Putamen (tissue), 1 donor: ENCODE measurements around the gene C15orf40.
A peak's percentile ranks its signal among the peaks of the same experiment; 100 is the strongest.
"Not testable (repeated sequence)": the region's sequence is repeated elsewhere in the genome, so short reads cannot be mapped to it uniquely, and the experiment has no call there.

ENCODE experiments used
- DNase-seq: peaks from one replicate; pipeline ENCODE4 v3.0.0-alpha.2; 2016; ENCODE audit warnings: low spot score

Gene C15orf40

DNA sequence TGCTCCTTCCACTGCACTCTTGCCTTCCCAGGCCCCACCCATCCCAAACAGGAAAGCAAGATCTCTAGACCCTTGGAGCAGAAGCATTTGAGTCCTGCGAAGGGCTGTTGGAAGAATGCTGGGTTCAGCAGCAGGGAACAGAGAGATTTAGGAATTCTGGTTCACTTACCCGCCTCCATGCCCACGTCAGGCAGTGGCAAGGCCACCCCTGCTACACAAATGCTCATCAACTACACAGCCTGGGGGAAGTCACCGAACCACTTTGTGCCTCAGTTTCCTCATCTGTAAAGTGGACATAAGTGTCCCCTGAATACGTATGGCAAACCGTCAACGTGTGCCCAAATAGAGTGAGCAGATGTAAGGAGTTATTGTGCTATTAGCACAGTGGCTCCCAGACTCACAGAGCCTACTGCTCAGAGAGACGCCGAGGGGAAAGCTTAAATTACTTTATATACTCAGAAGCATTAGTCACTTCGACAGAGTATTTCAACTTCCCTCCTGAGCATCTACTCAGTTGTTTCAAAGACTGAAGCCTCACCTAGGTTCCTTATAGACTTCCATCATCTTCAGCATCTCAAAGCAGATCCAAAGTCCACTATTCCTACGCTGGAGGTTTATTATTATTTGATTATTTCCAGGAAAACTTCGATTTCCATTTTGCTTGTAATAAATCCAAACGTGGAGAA lies 59.8 kb downstream of the C15orf40 start:
- no peak for DNase-seq

DNA sequence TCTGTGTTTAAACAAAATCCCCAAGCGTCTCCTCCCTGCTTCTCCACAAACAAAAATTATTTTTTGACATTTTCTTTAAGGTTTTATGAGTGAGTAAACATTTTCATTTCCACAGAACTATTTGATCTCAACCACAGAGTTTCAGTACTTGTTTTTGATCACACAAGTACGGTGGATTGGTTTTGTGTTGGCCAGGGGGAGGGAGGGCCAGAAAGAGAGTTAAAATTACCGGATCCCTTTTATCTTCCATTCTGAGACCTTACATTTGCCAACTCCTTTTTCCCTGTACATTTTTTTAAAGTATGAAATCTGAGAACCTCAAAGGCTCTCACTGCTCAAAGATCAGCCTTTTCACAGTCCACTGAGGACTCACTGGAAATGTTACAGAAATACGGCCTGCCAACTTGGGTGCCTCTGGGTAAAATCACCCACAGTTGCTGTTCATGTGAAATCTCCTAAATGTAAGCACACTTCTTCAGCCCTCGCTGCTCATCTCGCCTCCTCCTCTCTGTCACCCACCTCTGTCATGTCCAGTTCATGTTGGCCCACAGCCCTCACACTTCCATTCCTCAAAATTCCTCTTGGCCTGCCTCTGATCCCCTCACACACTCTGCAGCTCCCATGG lies 60.6 kb downstream of the C15orf40 start:
- DNase-seq = no peak

DNA sequence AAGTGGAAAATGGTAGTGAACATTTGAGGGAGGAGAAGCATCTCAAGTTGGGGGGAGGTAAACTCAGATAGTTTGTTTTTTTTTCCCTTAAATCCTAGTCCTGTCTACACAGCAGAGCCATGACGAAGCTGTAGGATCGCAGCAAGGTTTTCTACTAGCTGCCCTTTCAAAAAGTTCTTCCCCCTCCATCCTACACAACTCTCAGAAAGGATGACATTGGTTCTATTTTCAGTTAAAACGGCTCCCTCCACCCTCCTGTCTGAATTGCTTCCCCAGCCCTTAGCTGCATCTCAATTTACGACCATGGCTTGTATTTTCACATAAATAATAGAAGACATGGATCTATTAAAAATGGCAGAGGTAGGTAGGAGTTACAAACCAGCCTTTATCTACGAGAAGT lies 61.1 kb downstream of the C15orf40 start:
- no peak for DNase-seq

DNA sequence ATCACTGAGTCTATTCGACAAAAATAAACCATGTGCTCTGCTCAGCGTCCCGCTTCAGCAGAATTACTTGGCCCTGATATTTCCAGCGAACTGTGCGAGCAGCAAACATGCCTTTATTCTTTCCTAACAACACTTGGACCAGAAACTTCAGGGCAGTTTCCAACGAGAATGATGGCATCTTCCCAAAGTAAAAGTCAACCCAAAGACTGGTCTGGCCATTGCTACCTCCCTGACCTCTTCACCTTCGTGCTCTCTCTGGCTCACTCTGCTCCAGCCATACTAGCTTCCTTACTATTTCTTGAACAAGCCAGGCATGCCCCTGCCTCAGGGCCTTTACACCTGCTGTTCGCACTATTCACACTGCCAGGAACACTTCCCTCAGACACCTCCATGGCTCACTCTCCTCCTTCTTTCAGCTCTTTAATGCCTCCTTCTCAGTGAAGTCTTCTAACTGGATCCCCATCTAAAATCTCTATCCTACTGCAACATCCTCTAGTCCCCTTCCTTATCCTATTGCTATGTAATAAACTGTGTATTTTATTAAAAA lies 65.2 kb downstream of the C15orf40 start:
- no peak for DNase-seq

DNA sequence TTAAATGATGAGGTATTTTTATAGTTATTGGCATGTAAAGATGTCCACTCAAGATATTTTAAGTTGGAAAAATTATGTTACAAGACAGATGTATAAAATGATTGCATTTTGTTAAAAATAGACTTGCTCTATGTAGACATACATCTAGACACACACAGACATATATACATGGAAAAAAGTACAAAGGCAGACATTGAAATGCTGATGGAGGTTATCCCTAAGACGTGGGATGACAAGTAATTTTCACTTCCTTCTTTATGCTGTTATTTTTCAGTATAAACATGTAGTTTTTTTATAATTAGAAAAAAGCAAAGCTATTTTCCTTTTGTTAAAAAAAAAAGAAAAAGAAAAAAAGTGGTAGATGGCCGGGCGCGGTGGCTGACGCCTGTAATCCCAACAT lies 66.1 kb downstream of the C15orf40 start:
- DNase-seq = no peak

DNA sequence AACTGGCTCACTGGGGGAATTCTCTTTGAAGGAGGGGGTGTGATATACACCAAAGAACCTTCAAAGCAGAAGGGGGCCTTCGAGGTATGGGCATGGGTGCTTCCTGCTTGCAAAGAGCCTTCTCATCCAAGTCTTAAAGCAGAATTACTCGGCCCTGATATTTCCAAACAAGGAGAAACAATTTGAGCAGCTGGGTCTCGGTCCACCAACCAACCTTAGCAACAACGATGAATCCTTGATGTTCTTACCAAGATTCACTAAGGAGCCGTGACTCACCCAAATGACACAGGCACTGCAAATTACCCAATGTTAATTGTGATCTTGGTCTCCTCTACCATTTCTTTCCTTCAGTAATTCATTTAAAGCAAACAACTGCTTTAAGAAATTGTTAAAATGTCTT lies 66.6 kb downstream of the C15orf40 start:
- no peak for DNase-seq

DNA sequence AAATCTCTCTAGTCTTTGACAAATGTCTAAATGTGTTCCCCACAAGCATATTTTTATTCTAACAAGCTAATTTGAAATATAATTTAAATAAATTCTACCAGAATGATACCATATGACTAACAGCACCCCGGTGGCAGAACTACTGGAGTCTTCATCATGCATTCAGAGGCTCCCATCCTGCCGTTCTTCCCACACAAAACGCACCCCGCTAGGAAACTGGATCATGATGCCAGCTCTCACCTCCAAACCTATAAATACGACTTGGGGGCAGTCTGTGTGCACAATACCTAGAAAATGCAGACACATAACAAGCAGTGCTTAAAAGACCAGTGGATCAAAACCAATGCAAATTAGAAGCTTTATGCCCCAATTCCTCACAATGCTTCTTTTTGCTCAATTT lies 67.4 kb downstream of the C15orf40 start:
- DNase-seq = peak; percentile 33

DNA sequence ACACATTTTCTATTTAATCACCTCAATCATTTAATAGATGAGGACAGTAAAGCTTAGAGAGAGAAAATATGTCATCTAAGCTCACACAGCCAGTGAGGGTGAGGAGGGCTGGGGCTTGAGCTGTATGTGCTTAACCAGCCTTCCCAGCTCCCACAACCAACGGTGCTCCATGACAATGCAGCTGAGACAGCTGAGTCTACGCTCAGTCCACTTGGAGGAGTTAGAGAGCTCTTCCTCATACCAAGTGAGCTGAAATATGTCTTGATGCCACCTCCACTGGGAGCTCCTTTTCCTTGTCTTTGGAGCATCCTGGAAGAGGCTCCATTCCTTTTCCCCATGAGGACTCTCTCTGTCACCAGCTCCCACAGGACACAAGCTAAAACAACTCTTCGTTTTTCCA lies 68.3 kb downstream of the C15orf40 start:
- DNase-seq = no peak

DNA sequence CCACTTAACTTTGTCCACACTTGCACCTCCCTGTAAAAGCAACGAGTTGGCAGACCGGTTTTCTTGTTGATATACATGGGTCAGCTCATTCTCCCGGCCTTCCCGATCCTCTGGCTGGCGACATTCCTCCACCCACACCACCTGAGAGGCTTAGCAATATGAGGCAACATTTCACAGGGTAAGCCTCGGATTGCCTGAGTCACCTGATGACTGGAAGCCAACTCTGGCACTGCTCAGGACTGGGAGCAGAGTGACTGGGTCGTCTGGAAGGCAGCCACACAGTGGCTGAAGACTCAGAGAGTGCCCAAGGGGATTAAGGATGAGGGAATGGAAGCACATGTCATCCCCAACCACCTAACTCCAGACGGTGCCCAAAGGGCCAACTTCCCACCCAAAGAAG lies 68.7 kb downstream of the C15orf40 start:
- no peak for DNase-seq

DNA sequence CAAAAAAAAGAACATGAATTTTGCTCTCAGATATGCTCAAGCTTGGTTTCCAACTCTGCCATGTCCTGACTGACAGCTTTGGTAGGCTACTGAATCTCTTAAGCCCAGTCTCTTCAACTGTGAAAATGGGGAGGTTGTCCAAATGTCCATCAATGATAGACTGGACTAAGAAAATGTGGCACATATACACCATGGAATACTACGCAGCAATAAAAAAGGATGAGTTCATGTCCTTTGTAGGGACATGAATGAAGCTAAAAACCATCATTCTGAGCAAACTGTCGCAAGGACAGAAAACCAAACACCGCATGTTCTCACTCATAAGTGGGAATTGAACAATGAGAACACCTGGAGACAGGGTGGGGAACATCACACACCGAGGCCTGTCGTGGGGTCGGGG lies 71.8 kb downstream of the C15orf40 start:
- not testable (repeated sequence) for DNase-seq
